Esophagus squamous epithelium (tissue), 5 donors: Measurements from ENCODE around the gene TPSAB1. TPM values are rescaled to one million over a fixed set of nuclear protein-coding genes. Genes with fewer than 3 reads are reported as not detected.

Experiments used
- DNase-seq: peaks from one replicate; lab custom pipeline; 2025; lab: John Stamatoyannopoulos, UW
- H3K27ac ChIP-seq, 4 donors: fragments of 200-600 bp; sonication (generic); one replicate each; pipeline ENCODE4 v1.5.1; 2016 to 2019; ENCODE audit warnings: mild to moderate bottlenecking in 1 of 4
- H3K27me3 ChIP-seq, 4 donors: fragments of 200-600 bp; sonication (generic); 1 replicate in 3 of 4; 2 replicates in 1 of 4; pipeline versions ENCODE4 v1.5.1 to v1.6.0; 2017 to 2021; ENCODE audit warnings: antibody characterized with exemption in 1 of 4
- H3K36me3 ChIP-seq, 3 donors: fragments of 200-600 bp; sonication (generic); one replicate each; pipeline ENCODE4 v1.5.1; 2016 to 2019
- H3K4me1 ChIP-seq, 3 donors: fragments of 200-600 bp; sonication (generic); one replicate each; pipeline ENCODE4 v1.5.1; 2017 to 2019
- H3K4me3 ChIP-seq, 4 donors: fragments of 200-600 bp; sonication (generic); 1 replicate in 3 of 4; 2 replicates in 1 of 4; pipeline ENCODE4 v1.5.1; 2016 to 2019; ENCODE audit warnings: mild to moderate bottlenecking in 2 of 4, moderate library complexity in 1 of 4
- H3K9me3 ChIP-seq, 3 donors: fragments of 200-600 bp; sonication (generic); one replicate each; pipeline ENCODE4 v1.5.1; 2016 to 2019
- POLR2A ChIP-seq, 4 donors: fragments of 450-650 bp; IDR thresholded peaks; one replicate each; pipeline ENCODE4 v1.6.1; 2017; ENCODE audit warnings: antibody characterized with exemption in 4 of 4, mild to moderate bottlenecking in 4 of 4, moderate library complexity in 3 of 4
- WGBS, 2 donors: methylation state at CpG; one replicate each; pipeline ENCODE4 v1.1.5; 2018; 5-methylcytosine and 5-hydroxymethylcytosine counted together
- intact Hi-C: fragments of 100-400 bp; cut with DNase I; formaldehyde crosslinking; loops from one replicate; pipeline ENCODE4 v1.15.0; 2022
- total RNA-seq, 4 donors: library from RNA; depleted of rRNA; stranded (reverse); fragments of >200 nt; gene quantifications; one replicate each; pipeline ENCODE4 v1.1.0, GENCODE V29; 2016
- TF ChIP-seq, protein P1 (sequence below), 6 experiments: fragments of 450-650 bp in 4 of 6; fragments of 200-600 bp in 2 of 6; sonication (generic) in 2 of 6; IDR thresholded peaks; one replicate each; pipeline ENCODE4 v1.5.1; 2016 to 2019; ENCODE audit warnings: antibody characterized with exemption in 6 of 6, mild to moderate bottlenecking in 4 of 6, moderate library complexity in 4 of 6
- donor health status: DM: yes; HTN: yes; CAD: no.

TPSAB1 gene
- total RNA-seq, 4 donors from 2014 or later = 3.0 to 395 (median 16.7) TPM

DNA sequence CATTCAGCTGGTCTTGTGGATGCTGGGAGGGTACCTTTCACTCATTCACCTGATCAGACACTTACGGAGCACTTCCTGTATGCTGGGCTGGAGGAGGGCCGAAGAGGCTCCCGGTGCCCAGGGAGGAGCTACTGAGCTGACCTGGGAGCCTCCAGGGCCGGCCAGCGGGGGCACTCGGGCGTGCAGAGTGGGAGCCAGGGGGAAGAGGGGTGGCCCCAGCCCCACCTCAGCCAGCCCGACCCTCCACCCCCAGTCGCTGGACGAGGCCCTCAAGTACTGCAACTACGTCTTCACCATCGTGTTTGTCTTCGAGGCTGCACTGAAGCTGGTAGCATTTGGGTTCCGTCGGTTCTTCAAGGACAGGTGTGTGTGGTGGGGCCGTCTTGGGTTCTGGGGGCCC lies 25.8 kb upstream of the TPSAB1 start:
- 71% methylated on average over 1 of the region's 16 CpGs; no CpG with 5 or more reads in 1 of the 2 donors for WGBS, 2 donors
- Histone ChIP-seq H3K9me3 (no peaks in the 10 kb centered on the region), H3K27ac (no peak overlapping the region), H3K4me1 (no peaks in the 10 kb centered on the region), H3K27me3 (peaks cover 0 to 7% (median 0%) of the 10 kb centered on the region in 4 donors), H3K4me3 (no peak overlapping the region), H3K36me3 (peaks cover 0 to 60% (median 0%) of the 10 kb centered on the region in 3 donors)
- intact Hi-C loops = no loop called here
- no peak for TF ChIP-seq POLR2A (IDR thresholded peaks at IDR 0.05)
- TF ChIP-seq, protein P1, sequence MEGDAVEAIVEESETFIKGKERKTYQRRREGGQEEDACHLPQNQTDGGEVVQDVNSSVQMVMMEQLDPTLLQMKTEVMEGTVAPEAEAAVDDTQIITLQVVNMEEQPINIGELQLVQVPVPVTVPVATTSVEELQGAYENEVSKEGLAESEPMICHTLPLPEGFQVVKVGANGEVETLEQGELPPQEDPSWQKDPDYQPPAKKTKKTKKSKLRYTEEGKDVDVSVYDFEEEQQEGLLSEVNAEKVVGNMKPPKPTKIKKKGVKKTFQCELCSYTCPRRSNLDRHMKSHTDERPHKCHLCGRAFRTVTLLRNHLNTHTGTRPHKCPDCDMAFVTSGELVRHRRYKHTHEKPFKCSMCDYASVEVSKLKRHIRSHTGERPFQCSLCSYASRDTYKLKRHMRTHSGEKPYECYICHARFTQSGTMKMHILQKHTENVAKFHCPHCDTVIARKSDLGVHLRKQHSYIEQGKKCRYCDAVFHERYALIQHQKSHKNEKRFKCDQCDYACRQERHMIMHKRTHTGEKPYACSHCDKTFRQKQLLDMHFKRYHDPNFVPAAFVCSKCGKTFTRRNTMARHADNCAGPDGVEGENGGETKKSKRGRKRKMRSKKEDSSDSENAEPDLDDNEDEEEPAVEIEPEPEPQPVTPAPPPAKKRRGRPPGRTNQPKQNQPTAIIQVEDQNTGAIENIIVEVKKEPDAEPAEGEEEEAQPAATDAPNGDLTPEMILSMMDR (IDR thresholded peaks at IDR 0.05) = no peak
- DNase-seq = no peak

DNA sequence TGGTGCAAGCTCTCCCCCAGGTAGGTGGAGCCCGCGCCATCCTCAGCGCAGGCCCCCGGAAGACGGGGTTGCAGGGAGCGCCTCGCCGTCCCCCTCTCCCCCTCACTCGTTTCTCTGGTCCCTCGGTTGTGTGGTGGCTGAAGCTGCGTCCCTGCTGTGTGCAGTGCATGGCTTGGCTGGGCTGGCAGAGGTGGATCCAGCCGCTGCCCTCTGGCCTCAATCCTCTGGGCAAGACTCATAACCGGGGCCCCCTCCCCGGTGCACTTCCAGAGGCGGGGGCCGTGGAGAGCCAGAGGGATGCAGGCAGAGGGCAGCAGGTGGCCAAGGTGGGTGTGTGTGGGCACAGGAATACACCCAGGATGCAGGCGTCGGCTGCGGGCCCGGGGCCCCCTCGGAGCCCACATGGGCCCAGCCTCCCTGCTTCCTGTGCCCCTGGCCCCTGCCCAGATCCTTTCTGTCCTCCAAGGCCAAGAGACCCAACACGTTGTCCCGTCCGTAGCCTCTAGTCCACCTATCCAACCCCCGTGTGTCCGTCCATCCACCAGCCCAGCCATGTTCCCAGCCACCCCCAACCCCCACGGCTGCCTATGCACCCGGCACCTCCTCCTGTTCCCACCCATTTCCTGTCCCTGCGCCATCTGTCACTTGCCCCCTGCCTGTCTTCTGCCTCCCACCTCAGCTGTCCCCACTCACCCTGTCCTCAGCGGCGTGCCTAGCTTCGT lies 24.8 kb upstream of the TPSAB1 start:
- Histone ChIP-seq H3K36me3 (peaks cover 0 to 52% (median 0%) of the 10 kb centered on the region in 3 donors), H3K4me1 (no peaks in the 10 kb centered on the region), H3K27me3 (peaks cover 0 to 7% (median 0%) of the 10 kb centered on the region in 4 donors), H3K9me3 (no peaks in the 10 kb centered on the region), H3K4me3 (no peak overlapping the region), H3K27ac (no peak overlapping the region)
- TF ChIP-seq, protein P1 (IDR thresholded peaks at IDR 0.05) = no peak
- no peak for TF ChIP-seq POLR2A (IDR thresholded peaks at IDR 0.05)
- no peak for DNase-seq
- WGBS, 2 donors = 61 to 83% methylated on average over 10 to 16 of the region's 32 CpGs
- intact Hi-C loops = no loop called here

DNA sequence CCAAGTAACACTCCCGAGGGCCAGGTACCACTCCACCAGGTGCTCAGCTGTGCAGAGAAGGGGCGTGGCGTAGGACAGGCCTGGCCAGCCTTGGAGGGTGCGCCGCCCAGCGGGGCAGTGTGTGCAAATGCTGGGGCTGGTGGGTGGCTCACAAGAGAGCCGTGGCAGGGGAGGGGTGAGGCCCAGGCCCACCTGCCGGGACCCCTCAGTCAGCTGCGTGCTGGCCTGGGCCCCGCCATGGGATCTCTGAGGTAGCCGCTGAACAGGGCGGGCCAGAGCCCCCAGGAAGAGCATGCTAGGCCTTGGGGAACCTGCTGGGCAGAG lies 24.2 kb upstream of the TPSAB1 start:
- Histone ChIP-seq H3K4me1 (no peaks in the 10 kb centered on the region), H3K27ac (no peak overlapping the region), H3K4me3 (no peak overlapping the region), H3K27me3 (peaks cover 0 to 7% (median 0%) of the 10 kb centered on the region in 4 donors), H3K9me3 (no peaks in the 10 kb centered on the region), H3K36me3 (peaks cover 0 to 47% (median 0%) of the 10 kb centered on the region in 3 donors)
- intact Hi-C loops = no loop called here
- DNase-seq = no peak
- WGBS, 2 donors = 67 to 83% methylated on average over 1 to 3 of the region's 12 CpGs
- TF ChIP-seq, protein P1 (IDR thresholded peaks at IDR 0.05) = no peak
- no peak for TF ChIP-seq POLR2A (IDR thresholded peaks at IDR 0.05)

DNA sequence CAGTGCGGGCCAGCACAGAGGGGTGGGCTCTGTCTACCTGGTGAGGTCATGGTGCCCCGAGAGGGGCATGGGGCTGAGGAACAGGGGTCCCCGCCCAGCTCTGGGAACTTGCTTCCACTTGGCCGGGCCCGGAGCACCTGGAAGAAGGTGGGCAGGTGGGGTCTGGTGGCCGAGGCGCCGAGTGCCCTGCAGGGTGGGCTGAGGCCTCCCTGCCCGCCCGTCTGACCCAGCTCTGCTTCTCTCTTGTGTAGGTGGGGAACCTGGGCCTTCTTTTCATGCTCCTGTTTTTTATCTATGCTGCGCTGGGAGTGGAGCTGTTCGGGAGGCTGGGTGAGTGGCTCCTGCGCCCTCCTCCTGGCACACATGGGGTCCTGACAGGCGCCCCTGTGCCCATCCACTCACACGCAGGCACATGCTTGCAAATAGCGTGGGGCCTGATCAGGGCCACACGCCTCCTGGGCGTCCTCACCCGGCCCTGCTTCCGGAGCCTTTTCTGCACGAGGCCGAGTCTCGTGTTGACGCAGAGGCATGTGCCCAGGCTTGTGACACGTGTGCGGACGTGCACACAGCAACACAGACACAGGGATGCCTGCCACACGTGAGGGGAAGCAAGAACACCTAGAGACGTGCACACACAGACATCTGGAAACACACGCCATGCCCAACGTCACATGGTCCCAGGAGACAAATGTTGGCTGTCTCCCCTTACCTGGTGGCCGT lies 23.7 kb upstream of the TPSAB1 start:
- DNase-seq = no peak
- Histone ChIP-seq H3K36me3 (peaks cover 0 to 41% (median 0%) of the 10 kb centered on the region in 3 donors), H3K9me3 (no peaks in the 10 kb centered on the region), H3K27ac (no peak overlapping the region), H3K4me1 (no peaks in the 10 kb centered on the region), H3K4me3 (no peak overlapping the region), H3K27me3 (peaks cover 0 to 7% (median 0%) of the 10 kb centered on the region in 4 donors)
- 39 to 70% methylated on average over 9 to 11 of the region's 32 CpGs for WGBS, 2 donors
- intact Hi-C loops = no loop called here
- TF ChIP-seq, protein P1 (IDR thresholded peaks at IDR 0.05) = no peak
- TF ChIP-seq POLR2A (IDR thresholded peaks at IDR 0.05) = no peak

DNA sequence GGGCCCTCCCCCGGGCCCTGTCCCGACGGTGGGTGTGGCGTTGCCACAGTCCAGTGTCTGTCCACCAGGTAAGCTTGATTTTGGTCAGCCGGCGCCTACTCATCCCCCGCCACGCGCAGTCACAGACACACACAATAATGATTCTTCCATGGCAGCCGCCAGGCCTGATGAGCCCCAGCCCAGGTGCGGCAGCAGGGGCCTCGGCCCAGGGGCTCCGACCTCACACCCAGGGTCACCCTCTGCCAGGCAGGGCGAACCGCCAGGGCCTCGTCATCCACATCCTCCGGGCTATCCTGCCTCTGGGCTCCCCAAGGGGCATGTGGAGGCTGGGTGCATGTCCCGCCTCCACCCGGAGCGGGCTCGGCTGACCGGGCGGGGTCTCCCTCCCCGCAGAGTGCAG lies 23.0 kb upstream of the TPSAB1 start:
- no peak for DNase-seq
- peaks cover 0 to 38% (median 0%) of the 10 kb centered on the region in 3 donors for H3K36me3 ChIP-seq
- H3K9me3 ChIP-seq = no peaks in the 10 kb centered on the region
- peaks cover 0 to 7% (median 0%) of the 10 kb centered on the region in 4 donors for H3K27me3 ChIP-seq
- no peak overlapping the region for H3K27ac ChIP-seq
- WGBS, 2 donors = 88% methylated on average over 10 of the region's 24 CpGs; no CpG with 5 or more reads in 1 of the 2 donors
- intact Hi-C loops = no loop called here
- no peaks in the 10 kb centered on the region for H3K4me1 ChIP-seq
- TF ChIP-seq, protein P1 (IDR thresholded peaks at IDR 0.05) = no peak
- TF ChIP-seq POLR2A (IDR thresholded peaks at IDR 0.05) = no peak
- no peak overlapping the region for H3K4me3 ChIP-seq
